K562 (cell line): ENCODE data around the gene SF3B1. TPM values are rescaled to one million over a fixed set of nuclear protein-coding genes. Genes with fewer than 3 reads are reported as not detected.
A peak's percentile ranks its signal among the peaks of the same experiment; 100 is the strongest.

Experiments used
- ATAC-seq: fragments of 200-7000 bp; cut with Tn5 transposase; 3 replicates; pipeline ENCODE4 v1.9.1; 2020; ENCODE audit warnings: moderate library complexity
- BruUV-seq: library from RNA; stranded (reverse); fragments of 400-500 nt; replicated peaks from 2 replicates; lab custom pipeline; 2021; lab: Mats Ljungman, UMichigan
- CTCF ChIA-PET: fragments of 300-600 bp; formaldehyde crosslinking; extraction: SDS; loops from one replicate; lab custom pipeline; 2021; ENCODE audit warnings: low intra/inter-chr PET ratio; lab: Yijun Ruan, JAX
- POLR2A ChIA-PET: fragments of 300-600, 350-650 bp; sonication (Branson Sonifier 250); formaldehyde crosslinking; extraction: SDS; loops from one replicate; lab custom pipeline; 2021; ENCODE audit warnings: antibody characterized with exemption, inconsistent platforms; lab: Yijun Ruan, JAX
- DNase-seq, 4 experiments: peaks; one replicate each; pipeline versions ENCODE4 v3.0.0 to v3.0.0-alpha.2; 2011 to 2018; ENCODE audit warnings: low spot score in 3 of 4, mixed read lengths in 3 of 4; ENCODE audit errors: extremely low read depth in 1 of 4
- FAIRE-seq: peaks from 2 replicates; lab custom pipeline; 2011; peaks lifted over from hg19 to GRCh38; lab: Jason Lieb, UNC
- H2AFZ ChIP-seq: 2 replicates; pipeline ENCODE4 v1.6.0; 2011; ENCODE audit warnings: low read depth, low read length, control low read depth, inconsistent platforms
- H3K27ac ChIP-seq: fragments of 200-600 bp; 3 replicates; pipeline ENCODE4 v1.8.0; 2011; ENCODE audit warnings: low read depth, mild to moderate bottlenecking, control low read depth, inconsistent platforms, low read length, moderate library complexity, mixed read lengths; ENCODE audit errors: extremely low read depth
- H3K27me3 ChIP-seq, 2 experiments: fragments of 300-600 bp in 1 of 2; 2 replicates in 1 of 2; 3 replicates in 1 of 2; pipeline versions ENCODE4 v1.6.0 to v1.8.0; 2011; ENCODE audit warnings: inconsistent platforms in 2 of 2, low read length in 2 of 2, mild to moderate bottlenecking in 1 of 2, mixed read lengths in 1 of 2, moderate library complexity in 1 of 2; ENCODE audit not compliant: control insufficient read depth in 2 of 2, insufficient read depth in 2 of 2
- H3K36me3 ChIP-seq: fragments of 300-600 bp; 3 replicates; pipeline ENCODE4 v1.8.0; 2011; ENCODE audit warnings: mild to moderate bottlenecking, low read length, inconsistent platforms; ENCODE audit not compliant: control insufficient read depth, insufficient read depth
- H3K4me1 ChIP-seq, 2 experiments: fragments of 200-600 bp in 1 of 2; replicated peaks in 1 of 2; 2 replicates in 1 of 2; 3 replicates in 1 of 2; pipeline versions ENCODE4 v1.5.1 to v1.8.0; 2011; ENCODE audit warnings: inconsistent platforms in 2 of 2, low read length in 2 of 2, mild to moderate bottlenecking in 1 of 2, mixed read lengths in 1 of 2, moderate library complexity in 1 of 2; ENCODE audit not compliant: control insufficient read depth in 2 of 2, insufficient read depth in 2 of 2
- H3K4me2 ChIP-seq: 2 replicates; pipeline ENCODE4 v1.6.1; 2011; ENCODE audit warnings: low read length, control low read depth, inconsistent platforms, mixed read lengths; ENCODE audit not compliant: insufficient read depth
- H3K4me3 ChIP-seq: fragments of 200-600 bp; sonication (generic), shearing (Covaris generic); 2 replicates; pipeline ENCODE4 v1.5.1; 2016; ENCODE audit warnings: control low read depth, inconsistent platforms
- H3K79me2 ChIP-seq: fragments of 200-600 bp; 3 replicates; pipeline ENCODE4 v1.8.0; 2011; ENCODE audit warnings: low read length, inconsistent platforms; ENCODE audit not compliant: control insufficient read depth, insufficient read depth
- H3K9ac ChIP-seq, 2 experiments: 2 replicates each; pipeline versions ENCODE4 v1.6.0 to v1.6.1; 2011; ENCODE audit warnings: low read depth in 2 of 2, low read length in 2 of 2, control low read depth in 1 of 2, inconsistent platforms in 1 of 2, mild to moderate bottlenecking in 1 of 2, mixed read lengths in 1 of 2; ENCODE audit not compliant: insufficient read depth in 1 of 2
- H3K9me1 ChIP-seq: one replicate; pipeline ENCODE4 v1.6.0; 2011; ENCODE audit warnings: inconsistent platforms, mild to moderate bottlenecking, low read length, moderate library complexity; ENCODE audit not compliant: control insufficient read depth, insufficient read depth
- H3K9me3 ChIP-seq: replicated peaks from 2 replicates; pipeline ENCODE4 v1.5.1; 2011; ENCODE audit warnings: low read depth, low read length, inconsistent platforms; ENCODE audit not compliant: control insufficient read depth, insufficient read depth
- H4K20me1 ChIP-seq: replicated peaks from 2 replicates; pipeline ENCODE4 v1.6.1; 2011; ENCODE audit warnings: low read length, inconsistent platforms, mixed read lengths; ENCODE audit not compliant: control insufficient read depth, insufficient read depth
- CBFA2T3 ChIP-seq: fragments of 450-650 bp; IDR thresholded peaks from 2 replicates; pipeline ENCODE4 v1.6.1; 2017
- GTF2A2 ChIP-seq: IDR thresholded peaks from 2 replicates; pipeline ENCODE4 v1.6.1; 2016; ENCODE audit warnings: mild to moderate bottlenecking, missing genetic modification characterization, missing compliant biosample characterization
- POLR2B ChIP-seq: fragments of 450-650 bp; IDR thresholded peaks from 2 replicates; pipeline ENCODE4 v1.6.1; 2018; ENCODE audit warnings: low read depth; ENCODE audit not compliant: partially characterized antibody
- SPI1 ChIP-seq: IDR thresholded peaks from 2 replicates; pipeline ENCODE4 v1.6.1; 2011; ENCODE audit warnings: low read depth, low read length, control low read depth, borderline replicate concordance
- TBP ChIP-seq: optimal IDR thresholded peaks from 2 replicates; pipeline ENCODE3; 2011; ENCODE audit warnings: low read depth, low read length, improper control_type of control experiment
- TRIM28 ChIP-seq: fragments of 450-650 bp; IDR thresholded peaks from 2 replicates; pipeline ENCODE4 v1.6.1; 2017
- USF1 ChIP-seq: sonication (generic); formaldehyde crosslinking; IDR thresholded peaks from 2 replicates; pipeline ENCODE4 v1.9.0; 2022; ENCODE audit warnings: mild to moderate bottlenecking, missing genetic modification reagents
- ZNF121 ChIP-seq: sonication (generic); formaldehyde crosslinking; conservative IDR thresholded peaks from 2 replicates; pipeline ENCODE4 v1.8.0; 2022; ENCODE audit warnings: missing genetic modification reagents
- WGBS: fragments of 100-300 bp; shearing (Covaris generic); methylation state at CpG from one replicate; pipeline ENCODE4 v1.1.6; 2016; ENCODE audit warnings: low coverage, mixed read lengths; ENCODE audit not compliant: insufficient coverage; ENCODE audit errors: missing lambda C conversion rate; 5-methylcytosine and 5-hydroxymethylcytosine counted together
- in situ Hi-C: fragments of 300-500 bp; cut with MboI; formaldehyde crosslinking; loops from 4 replicates; pipeline ENCODE4 v1.15.0; 2018; ENCODE audit warnings: inconsistent platforms, mixed read lengths
- intact Hi-C: fragments of 100-400 bp; cut with micrococcal nuclease; formaldehyde crosslinking; loops from 2 replicates; pipeline ENCODE4 v1.14.2; 2022
- polyA plus RNA-seq, 8 experiments: library from polyadenylated mRNA; depleted of rRNA in 4 of 8; stranded (reverse) in 5 of 8; unstranded in 3 of 8; fragments of >200 nt; fragmentation: Nextera tagmentation in 2 of 8; fragmentation: Illumina TruSeq in 1 of 8; extraction: Ambion mirVana in 2 of 8; extraction: Trizol in 1 of 8; gene quantifications; 2 replicates each; pipeline versions ENCODE4 v1.2.1 to v1.2.3, GENCODE V29; 2011 to 2014; ENCODE audit warnings: inconsistent platforms in 1 of 8, missing spikeins in 1 of 8
- total RNA-seq, 7 experiments: library from RNA; depleted of rRNA in 6 of 7; stranded (reverse); fragments of >200 nt in 6 of 7; fragmentation: Illumina TruSeq in 2 of 7; extraction: Trizol in 2 of 7; gene quantifications; 2 replicates each; pipeline versions ENCODE4 v1.2.1 to v1.2.3, GENCODE V29; 2011 to 2021; ENCODE audit warnings: low replicate concordance in 1 of 7

SF3B1 gene
- total and polyA plus RNA-seq, 9 of the 15 experiments (the other 6 are each of a cell fraction or from before 2014, with no cell fraction given): 96.2 to 377 (median 177) TPM

GRCh38 chr2:197437380-197437779 is 2.6 kb upstream of the SF3B1 start:
- ChIA-PET POLR2A (interaction anchor here (0.6 to 1.2 kb wide), 2 partner anchors 14 to 22 kb away, joined by 3 read pairs; no protein-coding TSS in a partner anchor), CTCF (no interaction called here)
- in situ Hi-C loops (no loop called here), intact Hi-C loops (no loop called here)
- peaks cover 40% of the 10 kb centered on the region for H3K79me2 ChIP-seq
- no peak for DNase-seq
- H3K9ac ChIP-seq: no peak overlapping the region
- no peak for FAIRE-seq
- TF ChIP-seq TRIM28 (no peak), GTF2A2 (no peak), SPI1 (no peak), ZNF121 (peak; percentile 84)
- no peak overlapping the region for H2AFZ ChIP-seq
- no peaks in the 10 kb centered on the region for H3K9me3 ChIP-seq
- peaks cover 3% of the 10 kb centered on the region; the same call in 2 of the 3 replicates for H3K36me3 ChIP-seq
- H3K9me1 ChIP-seq: no peaks in the 10 kb centered on the region
- peaks cover 17% of the 10 kb centered on the region for H4K20me1 ChIP-seq
- 79% methylated on average over 2 of the region's 2 CpGs for WGBS
- H3K27ac ChIP-seq: no peak overlapping the region
- ATAC-seq: no peak
- H3K4me1 ChIP-seq: peaks cover 5% of the 10 kb centered on the region in 2 experiments; a peak in 4 of 5 replicates
- no peaks in the 10 kb centered on the region for H3K27me3 ChIP-seq
- H3K4me2 ChIP-seq: no peak overlapping the region
- H3K4me3 ChIP-seq: no peak overlapping the region
- BruUV-seq: no TSS peak

DNA sequence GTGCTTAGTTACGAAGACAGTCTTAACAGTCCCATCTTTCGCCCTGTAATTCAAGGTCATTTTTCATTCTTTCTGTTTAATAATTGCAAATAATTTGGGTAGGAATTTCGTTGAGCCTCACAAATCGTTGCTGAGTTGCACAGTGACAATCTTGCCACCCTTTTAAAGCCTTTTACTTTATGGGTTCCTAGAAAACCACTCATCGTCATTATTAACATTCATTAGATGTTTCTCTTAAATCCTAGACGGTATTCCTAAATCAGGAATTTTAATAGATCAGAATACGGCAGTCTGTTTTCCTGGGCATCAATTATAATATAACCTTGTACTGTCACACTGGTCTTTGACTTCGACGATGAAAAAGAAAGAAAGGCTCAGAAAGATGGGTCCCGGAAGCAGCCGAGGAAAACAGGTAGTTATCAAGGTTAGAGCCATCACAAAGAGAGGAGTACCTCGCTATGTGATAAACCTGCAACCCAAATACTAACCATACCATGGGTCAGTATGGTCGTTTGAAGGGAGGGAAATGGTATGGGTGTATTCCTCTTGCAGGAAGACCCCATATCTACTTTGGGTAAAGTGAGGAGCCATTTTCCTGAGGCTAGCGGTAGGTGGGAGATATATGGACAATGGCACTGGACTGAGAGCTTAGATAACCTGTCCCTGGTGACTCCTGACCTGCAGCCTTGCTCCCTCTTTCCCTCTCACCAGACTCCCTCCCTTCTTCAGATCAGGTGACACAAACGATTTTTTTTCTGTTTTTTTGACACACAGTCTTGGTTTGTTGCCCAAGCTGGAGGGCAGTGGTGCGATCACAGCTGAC is 981 bp upstream of the SF3B1 start:
- 2% methylated on average over 15 of the region's 16 CpGs for WGBS
- in situ Hi-C loops: no loop called here
- CTCF ChIA-PET: no interaction called here
- TF ChIP-seq TBP: peak; percentile 15
- TF ChIP-seq USF1 (CRISPR knock-in tag): 0 out of 2 replicates have a peak, but pooled peaks have one; percentile 26
- peak; percentile 20 for TF ChIP-seq POLR2B
- TF ChIP-seq CBFA2T3: 0 out of 2 replicates have a peak, but pooled peaks have one; percentile 11

More for the DNA sequence above, 981 bp upstream of the SF3B1 start:
- Histone ChIP-seq H3K27me3 (no peaks in the 10 kb centered on the region), H4K20me1 (peaks cover 28% of the 10 kb centered on the region), H3K4me2 (peak overlapping the region; percentile 90), H3K79me2 (peaks cover 56% of the 10 kb centered on the region), H3K36me3 (peaks cover 10% of the 10 kb centered on the region; the same call in 2 of the 3 replicates), H3K9me3 (no peaks in the 10 kb centered on the region), H2AFZ (peak overlapping the region; percentile 81), H3K4me3 (peak overlapping the region; percentile 77), H3K9ac (peak overlapping the region; percentile 100), H3K27ac (peak overlapping the region; percentile 98), H3K4me1 (peaks cover 10 to 15% of the 10 kb centered on the region in 2 experiments; a peak in 4 of 5 replicates), H3K9me1 (no peaks in the 10 kb centered on the region)
- peak in 2 of 4 experiments; percentile 17 to 54 for DNase-seq
- peak; percentile 38 for ATAC-seq
- intact Hi-C loops: loop anchor here (1.0 kb wide), 3 partner anchors 17 to 64 kb away; partner anchors contain the start of genes COQ10B and HSPE1
- BruUV-seq: TSS peak; percentile 92
- POLR2A ChIA-PET: interaction anchor here (0.6 to 1.7 kb wide), 7 partner anchors 9 to 269 kb away, joined by 3 to 8 read pairs (median 3); partner anchors contain the start of genes HSPD1, HSPE1 and MARS2
- peak; percentile 74 for FAIRE-seq
